HCT116 (cell line): ENCODE measurements around the gene SIRT6. TPM values are rescaled to one million over a fixed set of nuclear protein-coding genes. Genes with fewer than 3 reads are reported as not detected.

Experiments
- ATAC-seq: fragments of 200-7000 bp; cut with Tn5 transposase; 2 replicates; pipeline ENCODE4 v1.9.1; 2020; ENCODE audit warnings: mild to moderate bottlenecking, moderate library complexity
- BruUV-seq: library from RNA; stranded (reverse); fragments of 400-500 nt; replicated peaks from 2 replicates; lab custom pipeline; 2021; lab: Mats Ljungman, UMichigan
- CTCF ChIA-PET: fragments of 300-600 bp; sonication (Branson Sonifier 250); formaldehyde crosslinking; loops from one replicate; lab custom pipeline; 2021; ENCODE audit warnings: antibody characterized with exemption; lab: Charles Lee
- POLR2A ChIA-PET: fragments of 300-600, 350-600 bp; sonication (Branson Sonifier 250); formaldehyde crosslinking; loops from one replicate; lab custom pipeline; 2021; ENCODE audit warnings: antibody characterized with exemption; lab: Charles Lee
- RAD21 ChIA-PET, 2 experiments: fragments of 300-600 bp; sonication (Branson Sonifier 250); formaldehyde crosslinking; loops; one replicate each; lab custom pipeline; 2023; ENCODE audit warnings: low total read pairs in 2 of 2; ENCODE audit not compliant: uncharacterized antibody in 2 of 2, unreplicated experiment in 2 of 2, low non-redundant PET in 1 of 2; lab: Charles Lee
- DNase-seq: peaks from one replicate; pipeline ENCODE4 v3.0.0-alpha.2; 2010; ENCODE audit warnings: low read depth, low spot score
- H2AFZ ChIP-seq: fragments of 200-600 bp; shearing (Covaris generic), sonication (generic); 2 replicates; pipeline ENCODE4 v1.6.1; 2017; ENCODE audit warnings: low read depth, mixed run types, mixed read lengths, antibody characterized with exemption, low read length; ENCODE audit not compliant: poor library complexity, severe bottlenecking
- H3K27ac ChIP-seq: 2 replicates; pipeline ENCODE4 v1.5.1; 2012; ENCODE audit warnings: low read depth, low read length
- H3K27me3 ChIP-seq: fragments of 200-600 bp; sonication (generic); 2 replicates; pipeline ENCODE4 v1.6.1; 2016; ENCODE audit warnings: mixed run types, low read length, mixed read lengths; ENCODE audit not compliant: insufficient read depth
- H3K36me3 ChIP-seq, 2 experiments: fragments of 200-500 bp in 1 of 2; fragments of 200-600 bp in 1 of 2; sonication (Bioruptor generic) in 1 of 2; sonication (generic) in 1 of 2; 2 replicates each; pipeline versions ENCODE4 v1.5.1 to v1.6.1; 2014 to 2016; ENCODE audit warnings: low read length in 2 of 2, inconsistent platforms in 1 of 2, mixed read lengths in 1 of 2, mixed run types in 1 of 2; ENCODE audit not compliant: insufficient read depth in 2 of 2, control insufficient read depth in 1 of 2
- H3K4me1 ChIP-seq, 2 experiments: fragments of 200-600 bp in 1 of 2; sonication (generic) in 1 of 2; 2 replicates each; pipeline versions ENCODE4 v1.5.1 to v1.6.1; 2012 to 2017; ENCODE audit warnings: low read length in 2 of 2, inconsistent platforms in 1 of 2, mild to moderate bottlenecking in 1 of 2, mixed read lengths in 1 of 2, mixed run types in 1 of 2, moderate library complexity in 1 of 2; ENCODE audit not compliant: insufficient read depth in 2 of 2, control insufficient read depth in 1 of 2
- H3K4me2 ChIP-seq: fragments of 200-600 bp; sonication (generic); 2 replicates; pipeline ENCODE4 v1.6.1; 2017; ENCODE audit warnings: mixed run types, low read length, mixed read lengths
- H3K4me3 ChIP-seq, 2 experiments: fragments of 200-600 bp in 1 of 2; sonication (generic) in 1 of 2; replicated peaks in 1 of 2; 2 replicates each; pipeline ENCODE4 v1.5.1; 2011 to 2016; ENCODE audit warnings: low read length in 2 of 2, control low read depth in 1 of 2, low read depth in 1 of 2, mild to moderate bottlenecking in 1 of 2, mixed read lengths in 1 of 2, mixed run types in 1 of 2
- H3K79me2 ChIP-seq: fragments of 200-600 bp; sonication (generic); 2 replicates; pipeline ENCODE4 v1.6.1; 2017; ENCODE audit warnings: mild to moderate bottlenecking, mixed run types, low read length, moderate library complexity, mixed read lengths; ENCODE audit not compliant: insufficient read depth
- H3K9ac ChIP-seq: fragments of 200-600 bp; sonication (generic); 2 replicates; pipeline ENCODE4 v1.6.1; 2016; ENCODE audit warnings: low read length, mixed read lengths
- H3K9me2 ChIP-seq: fragments of 200-600 bp; sonication (generic), shearing (Covaris generic); 2 replicates; pipeline ENCODE4 v1.6.1; 2017; ENCODE audit warnings: mixed run types, mild to moderate bottlenecking, moderate library complexity; ENCODE audit not compliant: insufficient read depth
- H3K9me3 ChIP-seq, 2 experiments: fragments of 200-500 bp in 1 of 2; fragments of 200-600 bp in 1 of 2; sonication (Bioruptor generic) in 1 of 2; sonication (generic) in 1 of 2; 2 replicates each; pipeline ENCODE4 v1.6.1; 2014 to 2017; ENCODE audit warnings: low read length in 2 of 2, mixed read lengths in 2 of 2, inconsistent platforms in 1 of 2, low read depth in 1 of 2, mild to moderate bottlenecking in 1 of 2, mixed run types in 1 of 2, moderate library complexity in 1 of 2; ENCODE audit not compliant: control insufficient read depth in 1 of 2, insufficient read depth in 1 of 2
- H4K20me1 ChIP-seq: fragments of 200-600 bp; sonication (generic), shearing (Covaris generic); 2 replicates; pipeline ENCODE4 v1.6.1; 2017; ENCODE audit warnings: mixed run types, mild to moderate bottlenecking, moderate library complexity; ENCODE audit not compliant: insufficient read depth
- CBX3 ChIP-seq: IDR thresholded peaks from 2 replicates; pipeline ENCODE4 v1.6.1; 2012; ENCODE audit warnings: low read depth
- ELF1 ChIP-seq: IDR thresholded peaks from 2 replicates; pipeline ENCODE4 v1.6.1; 2012; ENCODE audit warnings: low read depth, borderline replicate concordance
- SIN3A ChIP-seq: IDR thresholded peaks from 2 replicates; pipeline ENCODE4 v1.6.1; 2012; ENCODE audit warnings: low read depth
- SP1 ChIP-seq: IDR thresholded peaks from 2 replicates; pipeline ENCODE4 v1.6.1; 2012; ENCODE audit warnings: low read depth
- SRF ChIP-seq: IDR thresholded peaks from 2 replicates; pipeline ENCODE4 v1.6.1; 2012; ENCODE audit warnings: low read depth
- TCF7L2 ChIP-seq: IDR thresholded peaks from 2 replicates; pipeline ENCODE4 v1.7.0; 2011; ENCODE audit warnings: borderline replicate concordance, inconsistent platforms; ENCODE audit not compliant: insufficient read depth, insufficient read length; ENCODE audit errors: extremely low read depth
- ZFX ChIP-seq: fragments of 450-650 bp; IDR thresholded peaks from 2 replicates; pipeline ENCODE4 v1.6.1; 2017
- ZNF274 ChIP-seq: fragments of 200-500 bp; sonication (Bioruptor generic); IDR thresholded peaks from 2 replicates; pipeline ENCODE4 v1.6.1; 2014; ENCODE audit warnings: mild to moderate bottlenecking, low read depth, low read length, inconsistent platforms
- intact Hi-C: fragments of 100-400 bp; cut with micrococcal nuclease; formaldehyde crosslinking; loops from 2 replicates; pipeline ENCODE4 v1.10.0; 2022
- total RNA-seq: library from RNA; stranded (reverse); gene quantifications from one replicate; pipeline ENCODE4 v1.2.1, GENCODE V29; 2021; ENCODE audit not compliant: unreplicated experiment
- TF ChIP-seq, protein P1 (sequence below): IDR thresholded peaks from 2 replicates; pipeline ENCODE4 v1.6.1; 2012; ENCODE audit warnings: low read depth
- TF ChIP-seq, protein P2 (sequence below): IDR thresholded peaks from 2 replicates; pipeline ENCODE4 v1.6.1; 2012

The SIRT6 gene
- total RNA-seq, 1 experiment from 2014 or later, result 36.3 TPM

DNA sequence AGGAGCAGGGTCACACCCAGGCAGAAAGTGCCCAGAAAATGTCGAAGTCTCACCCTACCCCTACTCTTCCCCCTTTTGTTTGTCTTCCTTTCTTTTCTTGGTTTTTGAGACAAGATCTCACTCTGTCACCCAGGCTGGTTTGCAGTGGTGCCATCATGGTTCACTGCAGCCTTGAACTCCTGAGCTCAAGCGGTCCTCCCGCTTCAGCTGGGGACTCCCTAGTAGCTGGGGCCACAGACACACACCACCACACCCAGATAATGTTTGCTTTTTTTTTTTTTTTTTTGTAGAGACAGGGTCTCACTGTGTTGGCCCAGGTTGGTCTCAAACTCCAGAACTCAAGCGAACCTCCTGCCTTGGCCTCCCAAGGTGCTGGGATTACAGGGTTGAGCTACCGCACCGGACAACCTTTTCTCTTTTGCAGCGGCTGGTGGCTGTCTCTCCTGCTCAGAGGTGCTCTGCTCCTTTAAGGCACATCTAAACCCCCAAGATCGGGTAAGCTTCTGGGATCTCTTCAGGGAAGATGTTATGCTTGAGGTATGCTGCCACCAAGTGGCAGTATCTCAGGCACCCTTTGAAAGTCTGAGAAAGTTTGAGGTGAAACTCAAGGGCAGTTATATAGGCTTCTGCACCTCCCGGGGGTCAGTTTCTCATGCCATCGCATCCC lies 24.6 kb upstream of the SIRT6 start (continued):
- TF ChIP-seq, protein P1, sequence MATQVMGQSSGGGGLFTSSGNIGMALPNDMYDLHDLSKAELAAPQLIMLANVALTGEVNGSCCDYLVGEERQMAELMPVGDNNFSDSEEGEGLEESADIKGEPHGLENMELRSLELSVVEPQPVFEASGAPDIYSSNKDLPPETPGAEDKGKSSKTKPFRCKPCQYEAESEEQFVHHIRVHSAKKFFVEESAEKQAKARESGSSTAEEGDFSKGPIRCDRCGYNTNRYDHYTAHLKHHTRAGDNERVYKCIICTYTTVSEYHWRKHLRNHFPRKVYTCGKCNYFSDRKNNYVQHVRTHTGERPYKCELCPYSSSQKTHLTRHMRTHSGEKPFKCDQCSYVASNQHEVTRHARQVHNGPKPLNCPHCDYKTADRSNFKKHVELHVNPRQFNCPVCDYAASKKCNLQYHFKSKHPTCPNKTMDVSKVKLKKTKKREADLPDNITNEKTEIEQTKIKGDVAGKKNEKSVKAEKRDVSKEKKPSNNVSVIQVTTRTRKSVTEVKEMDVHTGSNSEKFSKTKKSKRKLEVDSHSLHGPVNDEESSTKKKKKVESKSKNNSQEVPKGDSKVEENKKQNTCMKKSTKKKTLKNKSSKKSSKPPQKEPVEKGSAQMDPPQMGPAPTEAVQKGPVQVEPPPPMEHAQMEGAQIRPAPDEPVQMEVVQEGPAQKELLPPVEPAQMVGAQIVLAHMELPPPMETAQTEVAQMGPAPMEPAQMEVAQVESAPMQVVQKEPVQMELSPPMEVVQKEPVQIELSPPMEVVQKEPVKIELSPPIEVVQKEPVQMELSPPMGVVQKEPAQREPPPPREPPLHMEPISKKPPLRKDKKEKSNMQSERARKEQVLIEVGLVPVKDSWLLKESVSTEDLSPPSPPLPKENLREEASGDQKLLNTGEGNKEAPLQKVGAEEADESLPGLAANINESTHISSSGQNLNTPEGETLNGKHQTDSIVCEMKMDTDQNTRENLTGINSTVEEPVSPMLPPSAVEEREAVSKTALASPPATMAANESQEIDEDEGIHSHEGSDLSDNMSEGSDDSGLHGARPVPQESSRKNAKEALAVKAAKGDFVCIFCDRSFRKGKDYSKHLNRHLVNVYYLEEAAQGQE, result no peak
- TF ChIP-seq ZFX (no peak), SRF (no peak), CBX3 (no peak), SP1 (no peak), TCF7L2 (no peak)
- TF ChIP-seq, protein P2, sequence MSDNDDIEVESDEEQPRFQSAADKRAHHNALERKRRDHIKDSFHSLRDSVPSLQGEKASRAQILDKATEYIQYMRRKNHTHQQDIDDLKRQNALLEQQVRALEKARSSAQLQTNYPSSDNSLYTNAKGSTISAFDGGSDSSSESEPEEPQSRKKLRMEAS, result no peak

DNA sequence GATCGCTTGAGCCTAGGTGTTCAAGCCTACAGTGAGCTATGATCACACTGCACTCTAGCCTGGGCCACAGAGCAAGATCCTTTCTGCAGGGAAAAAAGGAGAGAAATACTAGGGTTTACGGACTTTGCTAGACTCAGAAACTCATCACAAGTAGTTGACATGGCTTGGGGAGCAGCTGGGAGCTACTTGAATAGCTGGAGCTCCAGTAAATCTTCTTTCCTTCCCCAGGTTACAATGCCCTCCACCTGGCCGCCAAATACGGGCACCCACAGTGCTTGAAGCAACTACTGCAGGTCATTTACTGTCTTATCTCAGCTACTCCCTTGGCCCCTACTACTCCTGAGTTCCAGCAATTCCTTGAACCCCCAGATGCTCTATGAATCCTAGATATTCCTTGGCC lies 19.4 kb upstream of the SIRT6 start:
- Histone ChIP-seq H3K4me2 (no peak overlapping the region), H3K9ac (no peak overlapping the region), H3K4me1 (peaks cover 8 to 28% of the 10 kb centered on the region in 2 experiments; a peak in 3 of 4 replicates), H3K27ac (no peak overlapping the region), H2AFZ (no peak overlapping the region), H3K4me3 (no peak overlapping the region), H3K27me3 (peaks cover 3% of the 10 kb centered on the region; the same call in 1 of the 2 replicates), H3K9me2 (no peaks in the 10 kb centered on the region), H4K20me1 (no peaks in the 10 kb centered on the region), H3K36me3 (no peaks in the 10 kb centered on the region), H3K9me3 (no peaks in the 10 kb centered on the region), H3K79me2 (no peaks in the 10 kb centered on the region)
- no TSS peak for BruUV-seq
- DNase-seq (no peak), ATAC-seq (no peak)
- intact Hi-C loops, result loop anchor here (10.0 kb wide), 2 partner anchors 477 to 627 kb away; partner anchors contain the start of gene HMG20B
- RAD21 ChIA-PET, result interaction anchor here in 1 of 2 experiments (1.1 kb wide), 1 partner anchor 62 kb away, joined by 3 read pairs; no protein-coding TSS in a partner anchor
- TF ChIP-seq SIN3A (no peak), ELF1 (no peak), ZNF274 (no peak), ZFX (no peak)
- TF ChIP-seq, protein P2, result no peak
- POLR2A ChIA-PET, result interaction anchor here (0.8 kb wide), 1 partner anchor 216 kb away, joined by 4 read pairs; the partner anchor contains the start of gene EEF2
- CTCF ChIA-PET, result interaction anchor here (1.1 to 2.8 kb wide), 5 partner anchors 15 to 349 kb away, joined by 3 to 17 read pairs (median 10); partner anchors contain the start of gene EEF2
